PFSK-1 (cell line): ENCODE results near the gene ABHD16A.

ENCODE experiments used
- FOXP2 ChIP-seq: optimal IDR thresholded peaks from 2 replicates; pipeline ENCODE3; 2011; ENCODE audit warnings: borderline replicate concordance, control low read depth, inconsistent platforms; ENCODE audit not compliant: insufficient read depth; ENCODE audit errors: extremely low read length, extremely low read depth
- POLR2AphosphoS5 ChIP-seq: IDR thresholded peaks from 2 replicates; pipeline ENCODE4 v1.6.1; 2012; ENCODE audit warnings: low read depth, mild to moderate bottlenecking, control low read depth, low read length, moderate library complexity
- SIN3A ChIP-seq: IDR thresholded peaks from 2 replicates; pipeline ENCODE4 v1.6.1; 2012; ENCODE audit warnings: mild to moderate bottlenecking, low read length, moderate library complexity, borderline replicate concordance; ENCODE audit not compliant: insufficient read depth
- TAF1 ChIP-seq: IDR thresholded peaks from 2 replicates; pipeline ENCODE4 v1.6.1; 2012; ENCODE audit warnings: low read length, control low read depth, borderline replicate concordance; ENCODE audit not compliant: insufficient read depth
- TF ChIP-seq, protein P1 (sequence below), 2 experiments: IDR thresholded peaks; 2 replicates each; pipeline versions ENCODE4 v1.6.1 to v1.8.0; 2011 to 2012; ENCODE audit warnings: low read depth in 2 of 2, low read length in 2 of 2, control low read depth in 1 of 2, inconsistent platforms in 1 of 2, mild to moderate bottlenecking in 1 of 2, moderate library complexity in 1 of 2; ENCODE audit not compliant: insufficient read depth in 1 of 2

DNA sequence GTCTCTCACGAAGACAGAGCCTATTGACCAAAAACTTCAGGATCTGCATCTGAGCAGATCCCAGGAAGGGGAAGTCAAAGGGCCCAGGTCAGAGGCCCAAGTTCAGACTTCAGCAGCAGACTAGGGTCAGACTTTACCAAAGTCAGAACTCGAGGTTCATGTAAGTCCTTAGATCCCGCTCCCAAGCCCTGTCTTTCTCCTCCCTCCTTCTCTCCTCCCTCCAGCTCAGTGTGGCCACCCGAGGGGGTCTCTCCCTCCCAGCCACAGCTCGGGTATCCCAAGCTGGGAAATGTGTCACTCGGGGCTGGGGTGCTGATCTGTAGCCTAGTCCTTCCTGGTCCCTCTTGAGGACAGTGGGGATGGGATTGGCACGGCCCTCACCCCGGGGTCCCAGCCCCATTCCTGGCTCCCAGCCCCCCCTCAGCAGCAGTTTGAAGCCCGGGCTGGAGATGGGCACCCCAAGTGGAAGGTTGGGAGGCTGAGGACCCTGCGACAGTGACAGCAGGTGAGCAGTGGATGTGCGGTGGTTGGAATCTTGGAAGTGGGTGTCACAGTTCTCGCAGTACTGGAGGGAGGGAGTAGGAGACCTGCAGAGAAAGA, 40.9 kb downstream of the ABHD16A start:
- TF ChIP-seq, protein P1, sequence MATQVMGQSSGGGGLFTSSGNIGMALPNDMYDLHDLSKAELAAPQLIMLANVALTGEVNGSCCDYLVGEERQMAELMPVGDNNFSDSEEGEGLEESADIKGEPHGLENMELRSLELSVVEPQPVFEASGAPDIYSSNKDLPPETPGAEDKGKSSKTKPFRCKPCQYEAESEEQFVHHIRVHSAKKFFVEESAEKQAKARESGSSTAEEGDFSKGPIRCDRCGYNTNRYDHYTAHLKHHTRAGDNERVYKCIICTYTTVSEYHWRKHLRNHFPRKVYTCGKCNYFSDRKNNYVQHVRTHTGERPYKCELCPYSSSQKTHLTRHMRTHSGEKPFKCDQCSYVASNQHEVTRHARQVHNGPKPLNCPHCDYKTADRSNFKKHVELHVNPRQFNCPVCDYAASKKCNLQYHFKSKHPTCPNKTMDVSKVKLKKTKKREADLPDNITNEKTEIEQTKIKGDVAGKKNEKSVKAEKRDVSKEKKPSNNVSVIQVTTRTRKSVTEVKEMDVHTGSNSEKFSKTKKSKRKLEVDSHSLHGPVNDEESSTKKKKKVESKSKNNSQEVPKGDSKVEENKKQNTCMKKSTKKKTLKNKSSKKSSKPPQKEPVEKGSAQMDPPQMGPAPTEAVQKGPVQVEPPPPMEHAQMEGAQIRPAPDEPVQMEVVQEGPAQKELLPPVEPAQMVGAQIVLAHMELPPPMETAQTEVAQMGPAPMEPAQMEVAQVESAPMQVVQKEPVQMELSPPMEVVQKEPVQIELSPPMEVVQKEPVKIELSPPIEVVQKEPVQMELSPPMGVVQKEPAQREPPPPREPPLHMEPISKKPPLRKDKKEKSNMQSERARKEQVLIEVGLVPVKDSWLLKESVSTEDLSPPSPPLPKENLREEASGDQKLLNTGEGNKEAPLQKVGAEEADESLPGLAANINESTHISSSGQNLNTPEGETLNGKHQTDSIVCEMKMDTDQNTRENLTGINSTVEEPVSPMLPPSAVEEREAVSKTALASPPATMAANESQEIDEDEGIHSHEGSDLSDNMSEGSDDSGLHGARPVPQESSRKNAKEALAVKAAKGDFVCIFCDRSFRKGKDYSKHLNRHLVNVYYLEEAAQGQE (IDR thresholded peaks at IDR 0.05; ENCODE audit: insufficient read depth in 1 of 2, low read depth in 2 of 2, low read length in 2 of 2), result no peak
- TF ChIP-seq TAF1 (no peak), POLR2AphosphoS5 (no peak), SIN3A (no peak), FOXP2 (no peak)
